GM21390 (cell line): ENCODE measurements around the gene CNTN2.

Source experiments
- ATAC-seq: cut with Tn5 transposase; IDR thresholded peaks from one replicate; pipeline ENCODE4 v1.9.1; 2021; ENCODE audit not compliant: unreplicated experiment

CNTN2 gene

DNA sequence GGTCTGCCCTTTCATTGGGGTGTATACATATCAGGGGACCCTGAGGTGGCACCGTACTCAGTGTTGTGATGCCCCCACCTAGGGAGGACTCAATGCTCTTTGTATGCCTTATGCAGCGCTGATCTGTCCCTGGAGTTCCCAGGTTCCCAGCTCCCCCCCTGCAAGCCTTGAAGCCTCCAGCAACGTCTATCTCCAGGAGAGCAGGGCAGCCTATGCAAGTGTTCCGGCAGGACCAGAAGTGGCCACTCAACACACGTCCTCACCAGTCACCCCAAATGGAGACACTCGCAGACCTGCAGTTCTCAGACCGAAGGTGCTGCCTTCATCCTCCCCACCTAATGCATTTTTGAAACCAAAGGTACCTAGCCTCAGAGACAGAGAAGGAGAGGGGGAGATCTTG, 25.2 kb upstream of the CNTN2 start:
- no peak for ATAC-seq

DNA sequence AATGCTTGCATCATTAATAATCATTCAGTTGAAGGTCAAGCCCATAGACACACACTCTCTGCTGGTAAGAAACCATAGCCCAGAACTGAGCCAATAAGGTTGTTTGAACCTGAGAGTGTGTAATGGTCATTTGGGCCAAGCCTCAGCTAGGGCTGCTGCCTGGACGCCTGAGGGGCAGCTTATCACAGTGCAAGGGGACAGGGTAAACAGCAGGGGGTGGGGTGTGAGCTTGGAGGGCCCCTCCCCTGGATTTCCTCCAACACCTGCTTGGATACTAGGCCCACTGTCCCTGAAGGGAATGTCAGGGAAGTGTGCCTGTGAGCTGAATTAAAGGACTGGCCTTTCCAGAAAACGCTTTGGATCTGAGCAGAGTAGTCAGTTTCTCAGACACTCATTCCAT, 24.6 kb upstream of the CNTN2 start:
- ATAC-seq: no peak

DNA sequence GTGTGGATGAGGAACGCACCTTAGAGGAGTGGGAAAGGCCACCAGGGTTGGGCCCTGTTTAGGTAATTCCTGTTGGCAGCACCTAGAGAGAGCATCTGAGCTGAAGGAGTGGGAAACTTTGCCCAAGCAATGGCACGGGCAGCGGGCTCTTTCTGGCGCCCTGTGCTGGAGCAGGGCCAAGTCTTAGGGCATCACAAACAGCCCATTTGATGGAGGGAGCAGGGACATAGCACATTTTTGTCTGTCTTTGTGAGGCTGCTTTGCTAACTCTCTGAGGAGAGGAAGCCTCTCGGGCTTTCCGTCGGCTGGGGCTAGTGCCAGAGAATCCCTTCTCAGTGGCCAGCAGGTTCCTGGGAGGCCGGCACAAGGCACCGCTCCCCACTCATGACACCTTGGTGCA, 22.5 kb upstream of the CNTN2 start:
- no peak for ATAC-seq

DNA sequence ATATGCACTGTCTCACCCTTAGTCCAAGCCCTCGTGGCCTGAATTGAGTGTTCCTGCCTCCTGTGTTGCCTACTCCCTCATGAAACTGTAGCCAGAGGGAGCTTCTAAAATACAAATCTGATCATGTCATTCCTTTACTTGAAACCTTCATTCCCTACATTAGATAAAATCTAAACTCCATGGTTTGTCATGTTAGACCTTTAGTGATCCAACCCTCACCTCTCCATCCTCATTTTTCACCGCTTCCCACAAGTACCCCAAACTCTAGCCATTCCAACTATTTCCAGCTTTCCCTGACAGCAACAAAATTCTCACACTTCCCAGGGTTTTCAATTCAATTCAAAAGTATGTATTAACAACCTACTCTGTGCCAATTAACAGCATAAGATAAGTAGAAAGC, 18.3 kb upstream of the CNTN2 start:
- no peak for ATAC-seq

DNA sequence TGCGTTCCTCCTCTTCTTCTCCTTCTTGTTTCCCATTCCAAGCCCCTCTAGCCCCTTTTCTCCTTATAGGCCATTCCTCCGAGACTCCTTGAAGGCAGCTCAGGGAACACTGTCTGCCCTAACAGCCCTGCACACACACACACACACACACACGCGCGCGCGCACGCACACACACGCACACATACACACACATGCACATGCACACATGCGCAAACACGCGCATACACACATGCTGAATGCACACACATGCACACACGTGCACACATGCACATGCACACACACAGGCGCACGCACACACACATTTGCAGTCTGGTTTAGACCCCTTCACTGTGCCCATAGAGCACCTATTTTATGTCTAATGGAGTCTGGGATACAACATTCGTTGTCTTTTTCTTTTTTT, 17.8 kb upstream of the CNTN2 start:
- ATAC-seq: no peak

DNA sequence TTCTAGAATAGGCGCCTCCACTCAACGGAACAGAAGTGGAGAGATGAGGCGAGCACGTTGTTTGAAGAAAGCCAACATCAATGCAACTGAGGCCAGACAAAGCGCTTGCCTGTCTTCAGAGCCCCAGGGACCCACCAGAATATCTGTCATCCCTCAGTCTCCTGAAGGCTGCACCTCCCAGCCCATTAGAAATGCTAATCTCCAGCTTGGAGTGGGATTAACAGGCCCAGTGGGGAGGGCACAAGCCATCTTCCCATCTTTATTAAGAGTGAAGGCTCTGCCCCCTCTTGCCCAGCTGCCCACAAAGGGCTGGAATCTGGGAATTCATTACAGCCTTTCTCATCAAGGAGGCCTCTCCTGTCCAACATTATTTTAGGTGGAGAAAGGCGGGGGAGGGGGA, 16.8 kb upstream of the CNTN2 start:
- no peak for ATAC-seq

DNA sequence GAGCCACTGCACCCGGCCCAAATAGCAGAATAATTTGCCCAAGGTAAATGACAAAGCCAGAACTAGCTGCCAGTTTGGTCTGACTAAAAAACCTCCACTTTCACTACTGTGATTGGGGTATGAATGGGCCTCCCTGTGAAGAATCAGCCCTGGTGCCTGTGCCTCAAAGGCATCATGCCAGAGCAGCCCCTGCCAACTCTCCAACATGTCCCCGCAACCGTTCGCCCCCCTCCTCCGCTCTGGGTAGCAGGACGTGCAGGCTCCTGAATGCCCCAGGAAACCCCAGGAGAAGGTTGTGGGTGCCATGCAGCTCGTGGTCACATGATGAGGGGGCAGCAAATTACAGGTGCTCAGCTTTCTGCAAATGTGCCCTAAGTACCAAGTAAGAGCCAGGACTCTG, 14.6 kb upstream of the CNTN2 start:
- no peak for ATAC-seq

DNA sequence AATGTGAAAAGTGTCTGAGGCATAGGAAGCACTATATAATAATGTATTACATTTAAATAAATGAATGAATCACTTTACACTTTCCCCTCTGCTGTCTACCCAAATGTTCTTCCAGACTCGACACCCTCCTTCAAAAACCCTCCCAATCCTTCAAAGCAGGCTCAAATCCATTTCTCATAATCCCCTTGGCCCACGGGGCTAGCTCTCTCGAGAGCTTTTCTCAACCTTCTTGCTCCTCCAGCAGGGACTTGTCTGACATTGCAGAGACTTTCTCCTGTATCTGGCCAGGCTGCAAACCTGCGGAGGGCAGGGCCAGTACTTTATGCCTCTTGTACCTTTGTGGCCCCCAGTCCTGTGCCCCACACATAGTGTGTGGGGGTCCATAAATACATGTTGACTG, 14.1 kb upstream of the CNTN2 start:
- no peak for ATAC-seq

DNA sequence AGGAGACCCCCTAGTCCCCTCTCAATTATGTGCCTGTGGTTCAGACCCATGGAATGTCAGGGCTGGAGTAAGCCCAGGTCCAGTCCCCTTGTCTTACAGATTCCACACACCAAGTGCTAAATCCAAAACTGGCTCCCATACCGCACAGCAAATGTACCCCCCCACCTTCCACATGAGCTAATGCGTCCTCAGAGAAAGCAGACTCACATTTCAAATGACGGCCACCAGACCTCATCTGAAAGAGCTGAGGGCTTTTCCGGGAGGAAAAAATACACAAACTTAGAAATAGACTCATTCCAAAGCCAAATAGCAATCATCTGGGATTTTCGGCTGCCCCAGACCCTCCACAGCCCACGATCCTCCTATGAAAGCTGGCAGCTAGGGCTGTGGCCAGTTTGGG, 12.8 kb upstream of the CNTN2 start:
- no peak for ATAC-seq

DNA sequence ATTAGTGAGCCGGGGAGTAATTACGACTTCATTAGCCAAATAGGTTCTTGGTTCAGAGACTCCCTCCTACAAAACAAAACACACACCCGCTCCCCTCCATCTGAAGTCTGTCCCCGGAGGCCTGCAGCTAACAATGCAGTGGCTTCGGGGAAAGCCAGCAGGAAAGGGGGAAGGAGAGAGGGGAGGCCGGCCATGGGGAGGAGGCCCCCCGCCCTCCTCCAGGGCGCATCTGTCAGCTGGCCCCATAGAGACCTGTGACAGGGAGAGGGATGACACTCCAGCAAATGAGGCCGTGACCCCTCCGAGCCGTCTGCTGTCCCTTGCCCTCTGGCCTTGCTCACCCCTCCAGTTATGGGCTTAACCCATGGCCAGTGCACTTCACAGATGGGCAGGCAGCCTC, 12.1 kb upstream of the CNTN2 start:
- ATAC-seq: no peak

DNA sequence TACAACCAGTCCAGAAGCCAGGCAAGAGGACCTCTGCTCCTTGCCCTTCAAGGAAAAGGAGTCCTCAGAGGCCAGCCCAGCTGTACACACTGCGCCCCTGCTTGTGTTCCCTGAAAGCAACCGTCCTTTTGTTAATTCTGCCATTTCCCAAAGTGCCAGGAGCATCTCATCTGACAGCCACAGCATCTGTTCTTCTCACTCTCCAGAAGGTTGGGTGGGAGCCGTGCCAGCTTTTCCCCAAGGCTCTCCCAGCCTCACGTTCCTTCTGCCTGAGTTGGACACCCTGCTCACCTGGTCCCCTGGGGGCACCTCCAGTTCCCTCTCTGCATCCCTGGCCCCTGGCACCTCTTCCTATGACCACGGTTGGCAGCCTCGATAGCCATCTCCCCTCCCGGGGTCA, 10.5 kb upstream of the CNTN2 start:
- no peak for ATAC-seq

DNA sequence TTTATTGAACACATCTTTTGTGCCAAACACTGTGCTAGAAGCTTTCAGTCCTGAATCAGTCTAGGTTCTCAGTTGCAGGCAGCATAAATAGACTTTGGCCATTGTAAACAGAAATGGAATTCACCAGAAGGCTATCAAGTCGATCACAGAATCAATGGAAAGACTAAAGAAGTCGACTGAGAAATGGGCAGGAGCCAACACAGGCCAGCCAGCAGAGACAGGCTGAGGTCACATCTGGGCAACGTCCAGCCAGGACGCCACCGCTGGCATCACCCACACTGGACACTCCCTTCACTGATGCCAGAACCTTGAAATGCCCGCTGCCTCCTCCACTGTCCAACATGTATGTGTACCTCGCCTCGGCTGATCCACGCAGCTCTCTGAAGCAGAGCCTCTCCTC, 5.5 kb upstream of the CNTN2 start:
- no peak for ATAC-seq

DNA sequence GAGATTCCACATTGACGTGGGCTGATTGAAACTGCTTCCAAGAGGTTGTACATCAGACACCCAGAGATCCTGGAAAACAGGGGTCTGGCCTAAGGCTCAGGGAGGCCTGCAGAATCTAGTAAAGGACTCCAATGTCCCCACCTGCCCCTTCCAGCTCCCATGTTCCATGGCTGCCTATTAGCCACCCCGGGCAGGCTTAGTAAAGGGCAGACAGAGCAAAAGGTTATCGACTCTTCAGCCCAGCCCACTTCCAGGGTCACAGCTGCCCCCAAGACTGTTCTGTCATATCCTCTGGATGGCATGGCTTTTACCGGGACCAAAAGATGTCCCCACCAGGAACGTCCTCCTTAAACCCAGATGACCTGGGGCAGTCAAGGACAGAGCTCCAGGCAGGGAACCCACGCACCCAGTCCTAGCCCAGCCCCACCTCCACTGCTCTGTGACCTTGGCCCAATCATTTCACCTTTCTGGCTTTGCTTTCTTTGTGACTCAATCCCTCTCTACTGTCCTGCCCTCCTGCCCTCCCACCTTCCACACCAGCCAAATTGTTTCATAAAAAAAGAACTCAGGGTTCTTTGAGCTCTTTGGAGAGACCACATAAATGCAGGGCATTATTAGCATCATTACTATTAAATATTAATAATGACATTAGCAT, 4.8 kb upstream of the CNTN2 start:
- no peak for ATAC-seq

DNA sequence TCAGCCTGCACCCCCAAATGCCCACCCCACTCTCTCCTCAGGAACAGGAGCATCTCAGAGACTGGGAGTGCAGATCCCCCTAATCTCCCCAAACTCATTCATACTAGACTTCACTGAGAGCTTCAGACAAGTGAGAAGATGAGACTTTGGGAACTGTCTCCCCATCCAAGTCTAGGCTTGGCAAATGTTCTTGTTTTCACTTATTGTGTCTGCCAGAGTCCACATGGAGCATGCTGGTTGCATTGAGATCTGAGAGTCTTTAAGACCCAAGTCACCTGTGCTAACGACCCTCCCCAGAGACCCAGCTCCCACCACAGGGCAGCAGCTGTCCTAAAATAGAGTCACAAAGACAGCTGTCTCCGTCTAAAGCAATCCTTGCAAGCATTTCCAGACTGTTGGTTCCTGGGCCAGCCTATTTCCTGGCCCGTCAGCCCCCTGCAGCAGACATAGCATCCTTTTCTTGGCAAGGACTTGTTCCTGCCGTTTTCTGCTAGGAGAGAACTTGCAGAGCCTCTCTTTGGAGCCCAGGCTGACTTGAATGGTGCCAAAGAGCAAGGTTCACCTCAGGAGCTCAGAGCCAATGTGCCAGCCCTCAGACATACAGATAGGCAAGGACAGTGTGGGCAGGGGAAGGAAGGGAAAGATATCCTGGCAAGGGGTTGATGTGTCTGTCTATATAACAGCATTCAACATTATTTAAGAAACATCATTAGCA, 1.9 kb upstream of the CNTN2 start:
- no peak for ATAC-seq

DNA sequence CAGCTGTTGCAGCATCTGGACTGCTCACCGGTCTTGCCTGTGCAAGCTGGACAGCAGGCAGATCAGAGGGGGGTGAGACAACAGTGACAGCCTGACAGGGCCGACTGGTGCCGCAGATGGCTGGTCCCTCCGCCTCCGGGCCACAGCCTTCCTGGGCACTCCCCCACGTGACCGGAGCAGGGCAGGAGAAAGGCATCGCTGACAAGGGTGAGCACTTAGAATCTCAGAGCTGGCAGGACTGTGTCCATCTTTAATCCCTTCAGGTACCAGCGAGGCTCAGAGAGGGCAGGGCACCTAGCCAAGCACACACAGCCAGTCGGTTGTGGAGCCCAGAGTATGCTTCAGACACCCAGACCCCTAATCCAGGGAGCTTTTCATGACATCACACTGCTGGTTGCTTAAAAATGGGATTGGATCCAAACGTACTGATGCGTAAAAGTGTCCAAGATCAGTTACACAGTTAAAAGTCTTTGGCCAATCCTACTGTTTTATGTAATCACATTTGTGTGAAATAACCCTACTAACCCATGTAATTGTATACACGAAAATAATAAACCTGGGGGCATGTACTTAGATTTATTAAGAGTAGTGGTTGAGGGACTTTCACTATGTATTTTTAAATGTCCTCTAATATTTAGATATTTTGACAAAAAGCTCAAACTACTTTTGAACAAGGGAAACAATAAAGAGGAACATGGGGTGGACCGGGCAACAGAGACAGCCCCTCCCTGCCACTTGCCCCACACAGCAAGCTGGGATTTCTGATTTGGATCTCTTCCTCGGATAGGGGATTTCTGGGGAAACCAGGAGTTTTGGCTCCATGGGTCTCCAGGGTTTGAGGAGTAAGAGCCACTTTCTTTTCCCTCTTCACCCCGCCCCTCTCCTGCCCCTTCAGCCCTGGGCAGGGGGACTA, 758 bp upstream of the CNTN2 start:
- no peak for ATAC-seq

DNA sequence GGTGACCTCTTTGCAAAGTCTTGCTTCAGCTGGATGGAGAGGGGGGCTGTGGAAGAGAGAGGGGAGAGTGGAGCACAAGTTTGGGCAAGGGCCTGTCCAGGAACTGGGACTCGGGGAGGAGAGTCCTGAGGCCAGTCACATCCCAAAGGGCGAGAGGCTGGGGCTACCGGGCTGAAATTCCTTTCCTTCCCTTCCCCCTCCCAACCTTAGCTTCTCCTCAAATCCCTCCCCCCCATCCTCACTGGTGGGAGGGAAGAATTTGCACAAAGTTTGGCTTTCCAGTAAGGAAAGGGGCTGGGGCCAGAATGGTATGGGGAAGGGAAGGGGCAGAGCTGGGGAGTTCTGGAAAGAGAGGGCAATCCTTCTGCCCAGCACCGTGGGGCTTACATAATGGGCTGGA, 854 bp downstream of the CNTN2 start:
- ATAC-seq: no peak

DNA sequence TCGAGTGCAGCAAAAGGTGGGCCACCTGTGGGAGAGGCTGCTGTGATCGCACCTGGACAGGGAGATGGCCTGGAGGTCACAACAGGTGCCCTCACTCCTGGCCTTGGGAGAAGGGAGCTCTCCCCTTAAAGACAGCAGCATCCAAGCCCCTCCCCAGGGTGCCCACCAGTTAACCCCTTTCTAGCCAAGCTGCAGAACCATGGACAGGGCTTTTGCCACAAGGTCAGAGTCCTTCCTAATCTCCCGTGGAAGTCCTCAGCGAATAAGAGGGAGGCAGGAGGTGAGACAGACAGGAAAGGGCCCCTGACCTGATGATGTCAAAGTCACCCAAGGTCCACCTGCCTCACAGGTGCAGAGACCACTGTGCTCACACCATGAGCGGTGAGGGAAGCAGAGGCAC, 1.7 kb downstream of the CNTN2 start:
- ATAC-seq: no peak

DNA sequence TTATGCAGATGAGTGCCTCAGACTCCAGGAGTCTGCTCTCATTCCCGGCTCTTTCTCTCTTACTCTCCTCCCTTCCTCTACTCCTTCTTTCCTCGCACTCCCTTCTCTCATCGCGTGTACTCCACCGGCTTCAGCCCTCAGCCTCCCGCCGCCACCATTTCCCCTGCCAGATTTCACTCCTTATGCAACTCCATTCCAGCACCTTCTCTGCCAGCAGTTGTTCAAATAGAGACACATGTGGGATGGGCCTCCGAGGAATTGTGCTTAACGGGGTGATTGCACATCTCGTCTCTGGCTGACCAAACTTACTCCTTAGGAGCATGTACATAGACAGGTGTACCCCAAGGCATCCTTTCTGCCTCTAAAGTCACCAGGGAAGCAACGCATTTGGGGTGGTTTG, 2.1 kb downstream of the CNTN2 start:
- no peak for ATAC-seq

DNA sequence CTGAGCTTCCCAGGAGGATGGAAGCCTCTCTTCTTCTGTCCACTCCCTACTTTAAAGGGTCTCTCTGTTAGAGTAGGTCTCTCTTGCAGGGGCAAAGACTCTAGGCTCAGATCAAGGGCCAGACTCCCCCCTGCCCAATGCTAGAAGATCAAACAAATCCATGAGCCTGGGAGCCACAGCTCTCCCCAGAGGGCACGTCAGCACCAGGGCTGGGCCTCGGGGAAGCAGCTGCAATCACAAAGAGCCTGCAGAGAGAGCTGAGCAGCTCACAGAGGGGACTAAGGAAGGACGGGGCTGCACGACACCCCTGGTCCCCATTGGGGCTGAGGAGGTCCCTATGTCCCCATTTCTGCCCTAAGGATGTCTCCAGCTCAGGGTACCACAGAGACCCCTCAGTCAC, 3.9 kb downstream of the CNTN2 start:
- ATAC-seq: no peak

DNA sequence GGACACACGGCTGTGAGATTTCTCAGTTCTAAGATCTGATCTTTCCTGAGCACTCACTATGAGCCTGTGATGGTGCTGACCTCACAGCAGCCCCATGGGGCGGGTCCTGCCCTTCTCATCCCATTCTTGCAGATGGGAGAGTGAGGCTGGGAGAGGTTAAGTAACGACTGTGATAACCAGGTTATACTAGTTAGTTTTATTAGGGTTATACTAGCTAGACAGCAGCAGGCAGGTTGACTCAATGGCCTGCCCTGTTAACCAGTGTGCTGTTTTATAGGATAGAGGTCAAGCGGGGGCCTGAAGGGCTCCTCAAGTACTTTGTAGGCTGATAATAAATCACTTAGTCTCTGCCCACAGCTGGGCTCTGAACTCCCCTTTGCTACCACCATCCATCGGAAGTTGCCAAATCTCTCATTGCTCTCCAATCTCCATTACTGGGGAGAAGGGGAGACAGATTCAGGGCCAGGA, 4.8 kb downstream of the CNTN2 start:
- no peak for ATAC-seq

DNA sequence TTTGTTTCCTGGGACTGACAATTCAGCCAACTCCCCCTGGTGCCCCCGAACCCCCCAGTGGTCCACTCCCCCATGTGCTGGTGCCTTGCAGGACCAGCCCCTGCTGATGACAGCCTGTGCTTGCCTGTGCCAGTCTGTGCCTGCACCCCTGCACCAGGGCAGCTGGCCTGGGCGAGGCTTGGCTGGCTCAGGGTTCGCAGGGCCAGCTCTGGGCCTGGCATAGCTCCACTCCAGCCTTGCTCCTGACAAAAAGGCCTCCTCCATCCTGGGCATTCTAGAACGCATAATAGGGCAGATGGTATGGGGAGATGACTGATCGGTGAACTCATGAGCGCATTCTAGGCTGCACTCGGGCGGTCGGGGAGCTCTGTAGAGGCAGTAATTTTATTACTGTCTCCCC, 5.4 kb downstream of the CNTN2 start:
- ATAC-seq: no peak

DNA sequence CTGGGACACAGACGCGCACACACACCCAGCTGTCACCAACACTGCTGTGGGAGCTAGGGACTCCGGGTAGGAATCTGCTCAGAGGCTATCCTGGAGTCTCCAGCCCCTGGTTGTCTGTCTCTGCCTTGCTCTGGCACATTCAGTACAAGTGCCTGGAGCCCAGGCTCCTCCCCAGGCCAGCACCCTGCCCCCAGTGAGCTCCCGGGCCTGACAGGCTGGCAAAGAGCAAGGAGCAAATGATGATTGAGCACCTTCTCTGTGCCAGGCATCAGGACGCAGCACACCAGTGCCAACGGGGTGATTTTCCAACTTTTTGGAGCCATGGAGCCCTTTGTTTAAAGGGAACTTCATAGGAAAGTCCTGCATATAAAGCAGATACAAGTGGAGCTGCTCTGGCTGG, 6.5 kb downstream of the CNTN2 start:
- no peak for ATAC-seq
